HepG2 (cell line): ENCODE measurements around the gene CLPSL2. TPM values are rescaled to one million over a fixed set of nuclear protein-coding genes. Genes with fewer than 3 reads are reported as not detected.

Source experiments
- ADNP ChIP-seq: sonication (generic); formaldehyde crosslinking; IDR thresholded peaks from 2 replicates; pipeline ENCODE4 v1.4.0; 2020; ENCODE audit warnings: missing genetic modification reagents
- BORCS8-MEF2B ChIP-seq: sonication (generic); formaldehyde crosslinking; IDR thresholded peaks from 2 replicates; pipeline ENCODE4 v1.8.0; 2022; ENCODE audit warnings: mild to moderate bottlenecking, missing genetic modification reagents
- BRCA1 ChIP-seq: sonication (generic); formaldehyde crosslinking; IDR thresholded peaks from 2 replicates; pipeline ENCODE4 v1.4.0; 2020; ENCODE audit warnings: missing genetic modification reagents
- CAMTA2 ChIP-seq: sonication (generic); formaldehyde crosslinking; IDR thresholded peaks from 2 replicates; pipeline ENCODE4 v1.4.0; 2020; ENCODE audit warnings: mild to moderate bottlenecking, missing genetic modification reagents, borderline replicate concordance
- ELF1 ChIP-seq: sonication (generic); formaldehyde crosslinking; IDR thresholded peaks from 2 replicates; pipeline ENCODE4 v1.4.0; 2020; ENCODE audit warnings: missing genetic modification reagents
- FOXP1 ChIP-seq, 2 experiments: fragments of 450-650 bp in 1 of 2; IDR thresholded peaks; 2 replicates each; pipeline ENCODE4 v1.6.1; 2017 to 2018; ENCODE audit warnings: antibody characterized with exemption in 1 of 2
- HMG20B ChIP-seq: conservative IDR thresholded peaks from 2 replicates; pipeline ENCODE4 v1.6.1; 2016; ENCODE audit warnings: missing genetic modification reagents, missing compliant biosample characterization
- KDM1A ChIP-seq: IDR thresholded peaks from 2 replicates; pipeline ENCODE4 v1.6.1; 2016; ENCODE audit warnings: missing compliant biosample characterization
- KDM5B ChIP-seq: sonication (generic); formaldehyde crosslinking; IDR thresholded peaks from 2 replicates; pipeline ENCODE4 v1.4.0; 2020; ENCODE audit warnings: missing genetic modification reagents, mild to moderate bottlenecking, borderline replicate concordance
- KMT2B ChIP-seq: IDR thresholded peaks from 2 replicates; pipeline ENCODE4 v1.6.1; 2016; ENCODE audit warnings: missing genetic modification reagents, missing compliant biosample characterization
- LBX2 ChIP-seq: sonication (generic); formaldehyde crosslinking; IDR thresholded peaks from 2 replicates; pipeline ENCODE4 v1.5.0; 2020; ENCODE audit warnings: missing genetic modification reagents, mild to moderate bottlenecking, borderline replicate concordance
- MBNL3 ChIP-seq: fragments of 250-450 bp; sonication (Bioruptor Pico); conservative IDR thresholded peaks from 2 replicates; pipeline ENCODE4 v1.8.0; 2022; ENCODE audit warnings: mild to moderate bottlenecking, inconsistent platforms
- MEIS2 ChIP-seq: sonication (generic); formaldehyde crosslinking; IDR thresholded peaks from 2 replicates; pipeline ENCODE4 v1.9.0; 2021; ENCODE audit warnings: mild to moderate bottlenecking, missing genetic modification reagents
- MYC ChIP-seq: sonication (generic); formaldehyde crosslinking; IDR thresholded peaks from 2 replicates; pipeline ENCODE4 v1.9.0; 2021; ENCODE audit warnings: missing genetic modification reagents, borderline replicate concordance
- NFE2L1 ChIP-seq: sonication (generic); formaldehyde crosslinking; IDR thresholded peaks from 2 replicates; pipeline ENCODE4 v1.4.0; 2020; ENCODE audit warnings: missing genetic modification reagents, mild to moderate bottlenecking, borderline replicate concordance
- NFRKB ChIP-seq: fragments of 450-650 bp; IDR thresholded peaks from 2 replicates; pipeline ENCODE4 v1.6.1; 2017
- NR2F2 ChIP-seq: IDR thresholded peaks from 2 replicates; pipeline ENCODE4 v1.6.1; 2012; ENCODE audit warnings: low read depth, inconsistent platforms, borderline replicate concordance
- PHF5A ChIP-seq: IDR thresholded peaks from one replicate; pipeline ENCODE4 v1.6.1; 2018; ENCODE audit warnings: low read depth, missing genetic modification reagents; ENCODE audit not compliant: unreplicated experiment
- SATB2 ChIP-seq: sonication (generic); formaldehyde crosslinking; IDR thresholded peaks from 2 replicates; pipeline ENCODE4 v1.5.0; 2020; ENCODE audit warnings: missing genetic modification reagents
- SRF ChIP-seq: IDR thresholded peaks from 2 replicates; pipeline ENCODE4 v1.6.1; 2011; ENCODE audit warnings: mild to moderate bottlenecking, low read depth, low read length, moderate library complexity
- ZNF549 ChIP-seq: sonication (generic); formaldehyde crosslinking; IDR thresholded peaks from 2 replicates; pipeline ENCODE4 v1.5.0; 2020; ENCODE audit warnings: missing genetic modification reagents
- ZNF550 ChIP-seq: sonication (generic); formaldehyde crosslinking; IDR thresholded peaks from 2 replicates; pipeline ENCODE4 v1.4.0; 2020; ENCODE audit warnings: mild to moderate bottlenecking, missing genetic modification reagents, borderline replicate concordance
- ZNF850 ChIP-seq: sonication (generic); formaldehyde crosslinking; conservative IDR thresholded peaks from 2 replicates; pipeline ENCODE4 v1.9.0; 2021; ENCODE audit warnings: mild to moderate bottlenecking, missing genetic modification reagents
- polyA plus RNA-seq, 8 experiments: library from polyadenylated mRNA; depleted of rRNA in 3 of 8; stranded (reverse) in 7 of 8; unstranded in 1 of 8; fragments of >200 nt; fragmentation: Illumina TruSeq in 4 of 8; extraction: Trizol in 4 of 8; gene quantifications; 2 replicates each; pipeline versions ENCODE4 v1.2.1 to v1.2.3, GENCODE V29; 2011 to 2016; ENCODE audit warnings: low read depth in 4 of 8, missing spikeins in 1 of 8, mixed read lengths in 1 of 8; ENCODE audit not compliant: insufficient read depth in 1 of 8
- total RNA-seq, 5 experiments: library from RNA; depleted of rRNA; stranded (reverse); fragments of >200 nt; fragmentation: Illumina TruSeq; extraction: Trizol; gene quantifications; 2 replicates each; pipeline ENCODE4 v1.2.3, GENCODE V29; 2016; ENCODE audit warnings: low read depth in 1 of 5
- TF ChIP-seq, protein P1 (sequence below): sonication (generic); formaldehyde crosslinking; IDR thresholded peaks from 2 replicates; pipeline ENCODE4 v1.9.0; 2021; ENCODE audit warnings: mild to moderate bottlenecking, missing genetic modification reagents
- TF ChIP-seq, protein P2 (sequence below): IDR thresholded peaks from 2 replicates; pipeline ENCODE4 v1.6.1; 2016; ENCODE audit warnings: missing genetic modification reagents, missing compliant biosample characterization

CLPSL2 gene
- total and polyA plus RNA-seq, 2 of the 13 experiments (the other 11 are each of a cell fraction or from before 2014, with no cell fraction given): not detected

- TF ChIP-seq KMT2B (CRISPR knock-in tag) (peak; percentile 92), NR2F2 (peak; percentile 46; the same call in 1 of the 2 replicates), PHF5A (CRISPR knock-in tag) (peak; percentile 51), MBNL3 (CRISPR knock-in tag) (no peak), NFRKB (no peak), BRCA1 (CRISPR knock-in tag) (no peak), KDM5B (CRISPR knock-in tag) (peak; percentile 88), ZNF850 (no peak), ZNF550 (CRISPR knock-in tag) (peak; percentile 83; the same call in 1 of the 2 replicates), BORCS8-MEF2B (CRISPR knock-in tag) (peak; percentile 76), ELF1 (CRISPR knock-in tag) (no peak; the same call in 1 of the 2 replicates), NFE2L1 (CRISPR knock-in tag) (no peak; the same call in 1 of the 2 replicates), CAMTA2 (CRISPR knock-in tag) (no peak), ZNF549 (no peak), KDM1A (CRISPR knock-in tag) (peak; percentile 18; the same call in 1 of the 2 replicates), FOXP1 (IDR thresholded peaks at IDR 0.05) (peak; percentile 52), FOXP1 (CRISPR knock-in tag; IDR thresholded peaks at IDR 0.05) (peak; percentile 84), LBX2 (CRISPR knock-in tag) (no peak), HMG20B (CRISPR knock-in tag) (peak; percentile 27; the same call in 1 of the 2 replicates), SATB2 (0 out of 2 replicates have a peak, but pooled peaks have one; percentile 54), MYC (peak; percentile 93; the same call in 1 of the 2 replicates), ADNP (CRISPR knock-in tag) (no peak), SRF (no peak), MEIS2 (CRISPR knock-in tag) (peak; percentile 51; the same call in 1 of the 2 replicates)
- TF ChIP-seq, protein P1, sequence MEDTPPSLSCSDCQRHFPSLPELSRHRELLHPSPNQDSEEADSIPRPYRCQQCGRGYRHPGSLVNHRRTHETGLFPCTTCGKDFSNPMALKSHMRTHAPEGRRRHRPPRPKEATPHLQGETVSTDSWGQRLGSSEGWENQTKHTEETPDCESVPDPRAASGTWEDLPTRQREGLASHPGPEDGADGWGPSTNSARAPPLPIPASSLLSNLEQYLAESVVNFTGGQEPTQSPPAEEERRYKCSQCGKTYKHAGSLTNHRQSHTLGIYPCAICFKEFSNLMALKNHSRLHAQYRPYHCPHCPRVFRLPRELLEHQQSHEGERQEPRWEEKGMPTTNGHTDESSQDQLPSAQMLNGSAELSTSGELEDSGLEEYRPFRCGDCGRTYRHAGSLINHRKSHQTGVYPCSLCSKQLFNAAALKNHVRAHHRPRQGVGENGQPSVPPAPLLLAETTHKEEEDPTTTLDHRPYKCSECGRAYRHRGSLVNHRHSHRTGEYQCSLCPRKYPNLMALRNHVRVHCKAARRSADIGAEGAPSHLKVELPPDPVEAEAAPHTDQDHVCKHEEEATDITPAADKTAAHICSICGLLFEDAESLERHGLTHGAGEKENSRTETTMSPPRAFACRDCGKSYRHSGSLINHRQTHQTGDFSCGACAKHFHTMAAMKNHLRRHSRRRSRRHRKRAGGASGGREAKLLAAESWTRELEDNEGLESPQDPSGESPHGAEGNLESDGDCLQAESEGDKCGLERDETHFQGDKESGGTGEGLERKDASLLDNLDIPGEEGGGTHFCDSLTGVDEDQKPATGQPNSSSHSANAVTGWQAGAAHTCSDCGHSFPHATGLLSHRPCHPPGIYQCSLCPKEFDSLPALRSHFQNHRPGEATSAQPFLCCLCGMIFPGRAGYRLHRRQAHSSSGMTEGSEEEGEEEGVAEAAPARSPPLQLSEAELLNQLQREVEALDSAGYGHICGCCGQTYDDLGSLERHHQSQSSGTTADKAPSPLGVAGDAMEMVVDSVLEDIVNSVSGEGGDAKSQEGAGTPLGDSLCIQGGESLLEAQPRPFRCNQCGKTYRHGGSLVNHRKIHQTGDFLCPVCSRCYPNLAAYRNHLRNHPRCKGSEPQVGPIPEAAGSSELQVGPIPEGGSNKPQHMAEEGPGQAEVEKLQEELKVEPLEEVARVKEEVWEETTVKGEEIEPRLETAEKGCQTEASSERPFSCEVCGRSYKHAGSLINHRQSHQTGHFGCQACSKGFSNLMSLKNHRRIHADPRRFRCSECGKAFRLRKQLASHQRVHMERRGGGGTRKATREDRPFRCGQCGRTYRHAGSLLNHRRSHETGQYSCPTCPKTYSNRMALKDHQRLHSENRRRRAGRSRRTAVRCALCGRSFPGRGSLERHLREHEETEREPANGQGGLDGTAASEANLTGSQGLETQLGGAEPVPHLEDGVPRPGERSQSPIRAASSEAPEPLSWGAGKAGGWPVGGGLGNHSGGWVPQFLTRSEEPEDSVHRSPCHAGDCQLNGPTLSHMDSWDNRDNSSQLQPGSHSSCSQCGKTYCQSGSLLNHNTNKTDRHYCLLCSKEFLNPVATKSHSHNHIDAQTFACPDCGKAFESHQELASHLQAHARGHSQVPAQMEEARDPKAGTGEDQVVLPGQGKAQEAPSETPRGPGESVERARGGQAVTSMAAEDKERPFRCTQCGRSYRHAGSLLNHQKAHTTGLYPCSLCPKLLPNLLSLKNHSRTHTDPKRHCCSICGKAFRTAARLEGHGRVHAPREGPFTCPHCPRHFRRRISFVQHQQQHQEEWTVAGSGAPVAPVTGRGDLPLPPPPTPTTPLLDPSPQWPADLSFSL: no peak
- TF ChIP-seq, protein P2, sequence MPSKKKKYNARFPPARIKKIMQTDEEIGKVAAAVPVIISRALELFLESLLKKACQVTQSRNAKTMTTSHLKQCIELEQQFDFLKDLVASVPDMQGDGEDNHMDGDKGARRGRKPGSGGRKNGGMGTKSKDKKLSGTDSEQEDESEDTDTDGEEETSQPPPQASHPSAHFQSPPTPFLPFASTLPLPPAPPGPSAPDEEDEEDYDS (CRISPR knock-in tag): no peak
Observed at GRCh38 chr6:35731736-35732532, 44.5 kb upstream of the CLPSL2 start (continued).
